Activated CD8-positive, alpha-beta memory T cell treated with anti-CD3 and anti-CD28 coated beads for 48 hours (primary cell): ENCODE data around the gene MACROD1.
"Not testable (repeated sequence)": the region's sequence is repeated elsewhere in the genome, so short reads cannot be mapped to it uniquely, and the experiment has no call there.

Experiments
- DNase-seq, 3 experiments: peaks; one replicate each; pipeline ENCODE4 v3.0.0-alpha.2; 2020; ENCODE audit warnings: low read depth in 2 of 3, low spot score in 2 of 3

Gene MACROD1

DNA sequence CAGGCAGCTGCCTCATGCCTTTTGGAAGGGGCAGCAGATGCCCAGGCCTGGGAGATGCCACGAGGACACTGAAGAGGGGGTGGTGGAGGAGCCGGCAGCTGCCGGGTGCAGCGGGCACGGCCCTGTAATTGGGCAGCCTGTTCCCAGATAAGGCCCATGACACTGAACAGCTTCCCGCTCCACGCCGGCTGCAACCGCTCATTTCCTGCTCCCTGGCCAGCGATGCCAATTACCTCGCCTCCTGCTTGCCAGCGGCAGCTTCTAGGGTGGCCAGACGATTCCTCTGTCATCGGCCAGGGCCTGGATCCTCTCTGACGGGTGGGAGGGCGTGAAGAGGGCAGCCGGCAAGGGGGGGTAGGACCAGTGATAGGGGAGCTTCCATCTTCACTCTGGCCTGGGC, 107.4 kb downstream of the MACROD1 start:
- DNase-seq, result no peak

DNA sequence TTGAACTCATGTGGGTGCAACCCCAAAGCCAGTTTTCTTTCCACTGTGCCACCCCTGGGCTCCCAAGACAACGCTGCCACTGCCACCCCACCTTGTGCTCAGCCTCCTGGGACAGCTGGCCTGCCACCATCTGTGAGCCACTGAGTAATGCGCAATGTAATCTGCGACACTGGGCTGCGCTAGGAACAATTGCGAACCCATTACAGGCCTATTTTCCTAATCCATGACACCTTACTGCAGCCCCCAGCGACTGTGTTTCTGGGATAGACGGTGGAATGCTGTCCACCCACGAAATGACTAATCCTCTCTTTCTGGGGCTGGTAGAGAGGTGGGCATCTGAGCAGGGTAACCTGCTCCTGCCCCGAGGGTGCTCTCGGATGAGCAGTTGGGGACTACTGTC, 108.0 kb downstream of the MACROD1 start:
- DNase-seq, result no peak

- no peak for DNase-seq
These were observed 109.1 kb downstream of the MACROD1 start for GRCh38 chr11:64056861-64057260.

DNA sequence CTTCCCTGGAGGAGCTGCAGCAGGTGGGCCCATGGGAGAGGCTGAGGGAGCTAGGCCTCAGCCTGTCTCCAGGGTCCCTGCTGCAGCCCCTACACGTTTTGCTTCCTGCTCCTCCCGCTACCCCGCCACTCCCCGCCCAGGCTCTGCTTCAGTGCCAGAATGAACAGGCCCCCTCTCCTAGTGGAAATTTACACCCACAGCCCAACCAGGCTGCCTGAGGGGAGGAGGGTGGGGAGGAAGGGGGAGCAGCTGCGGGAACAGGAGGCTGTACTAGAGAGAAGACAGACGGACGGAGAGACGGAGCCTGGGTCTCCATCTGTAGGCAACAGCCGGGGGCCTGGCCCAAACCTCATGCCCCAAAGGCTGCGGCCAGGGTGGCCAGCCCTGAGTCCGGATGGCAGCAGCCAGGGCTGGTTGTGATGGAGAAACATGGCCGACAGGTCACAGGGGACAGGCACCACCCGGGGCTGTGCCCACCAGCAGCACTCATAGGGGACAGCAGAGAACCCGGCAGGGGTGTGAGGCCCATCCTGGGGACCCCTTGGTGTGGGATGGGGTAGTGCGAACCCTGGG, 109.6 kb downstream of the MACROD1 start:
- DNase-seq, result no peak

- no peak for DNase-seq
These were observed 110.8 kb downstream of the MACROD1 start for GRCh38 chr11:64055077-64055476.

DNA sequence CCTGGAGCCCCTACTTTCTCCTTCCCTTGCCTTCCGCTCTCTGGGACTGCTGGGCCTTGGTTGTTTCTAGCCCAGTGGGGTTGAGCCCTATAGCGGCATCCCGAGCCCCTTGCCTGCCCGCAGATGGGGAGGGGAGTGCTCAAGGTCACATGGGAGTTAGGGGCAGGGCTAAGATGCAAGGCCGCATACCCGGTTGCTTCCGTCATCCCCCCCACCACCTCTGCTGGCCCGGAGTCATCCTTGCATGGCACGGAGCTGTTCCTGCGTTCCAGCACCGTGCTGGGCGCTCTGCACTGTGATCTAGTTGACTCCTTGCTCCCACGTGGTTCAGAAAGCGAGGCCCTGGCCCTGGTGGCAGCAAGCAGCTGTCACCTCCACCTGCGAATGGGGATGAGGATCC, 112.2 kb downstream of the MACROD1 start:
- DNase-seq, result no peak

- DNase-seq, result no peak
These were observed 112.8 kb downstream of the MACROD1 start for GRCh38 chr11:64052938-64053622.

DNA sequence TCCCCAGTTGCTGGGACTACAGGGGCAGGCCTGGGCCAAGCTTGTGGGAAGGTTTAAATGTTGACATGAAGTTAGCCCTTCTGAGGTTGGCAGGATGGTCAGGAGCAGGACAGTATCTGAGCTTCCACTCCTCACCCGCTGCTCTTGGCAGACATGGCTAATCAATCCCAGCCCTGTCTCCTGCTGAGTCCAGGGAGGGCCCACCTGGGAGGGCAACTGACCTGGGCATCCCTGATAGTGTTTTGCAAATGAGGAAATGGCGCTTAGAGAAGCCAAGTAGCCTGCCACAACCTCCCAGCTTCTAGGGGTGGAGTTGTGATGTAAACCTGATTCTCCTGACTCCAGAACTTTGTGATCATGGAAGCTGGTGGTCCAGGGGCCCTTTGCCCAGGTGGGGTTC, 113.5 kb downstream of the MACROD1 start:
- no peak for DNase-seq

DNA sequence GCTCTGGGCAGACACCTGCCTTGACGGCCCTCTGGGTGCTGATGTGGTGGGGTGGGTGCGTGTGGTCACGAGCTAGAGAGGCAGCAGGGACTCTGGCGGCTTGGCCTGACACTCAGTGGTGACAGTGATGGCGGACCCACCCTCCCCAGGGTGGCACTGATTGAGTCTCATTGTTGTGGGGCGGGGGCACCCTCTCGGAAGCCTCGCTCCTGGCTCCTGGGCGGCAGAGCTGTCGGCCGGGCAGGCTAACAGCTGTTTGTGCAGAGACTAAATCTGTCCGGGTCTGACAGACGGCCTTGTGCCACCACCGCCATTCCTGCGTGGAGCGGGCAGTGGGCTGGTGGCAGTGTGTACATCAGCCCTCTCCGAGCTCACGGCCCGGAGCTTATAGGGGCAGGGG, 114.6 kb downstream of the MACROD1 start:
- DNase-seq, result no peak

GRCh38 chr11:64049509-64049908, 116.4 kb downstream of the MACROD1 start:
- DNase-seq, result no peak

GRCh38 chr11:64048042-64048854, 117.7 kb downstream of the MACROD1 start:
- DNase-seq, result no peak

DNA sequence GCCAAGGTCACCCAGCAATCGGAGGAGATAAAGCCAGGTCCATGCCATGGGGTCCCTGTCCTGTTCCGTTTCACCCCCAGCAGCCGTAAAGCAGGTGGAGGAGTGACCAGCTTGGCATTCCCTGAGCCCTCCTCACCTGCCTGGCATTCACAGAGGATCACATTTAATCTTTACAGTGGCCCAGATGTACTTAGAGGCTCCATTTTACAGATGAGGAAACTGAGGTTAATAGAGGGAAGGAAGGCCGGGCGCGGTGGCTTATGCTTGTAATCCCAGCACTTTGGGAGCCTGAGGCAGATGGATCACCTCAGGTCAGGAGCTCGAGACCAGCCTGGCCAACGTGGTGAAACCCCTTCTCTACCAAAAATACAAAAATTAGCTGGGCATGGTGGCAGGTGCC, 118.5 kb downstream of the MACROD1 start:
- not testable (repeated sequence) for DNase-seq

DNA sequence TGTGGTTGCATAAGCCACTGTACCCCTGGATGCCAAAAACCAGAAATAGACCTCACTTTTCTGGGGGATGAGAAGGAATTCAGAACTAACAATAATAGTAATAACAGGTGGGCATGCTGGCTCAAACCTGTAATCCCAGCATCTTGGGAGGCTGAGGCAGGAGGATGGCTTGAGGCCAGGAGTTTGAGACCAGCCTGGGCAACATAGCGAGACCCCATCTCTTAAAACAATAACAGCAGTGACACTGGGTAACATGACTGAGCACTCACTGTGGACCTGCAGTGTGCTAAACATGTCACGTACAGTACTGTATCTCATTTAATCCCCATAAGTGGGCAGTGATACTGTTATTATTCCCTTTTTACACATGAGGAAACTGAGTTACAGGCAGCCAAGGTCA, 120.2 kb downstream of the MACROD1 start:
- no peak for DNase-seq

DNA sequence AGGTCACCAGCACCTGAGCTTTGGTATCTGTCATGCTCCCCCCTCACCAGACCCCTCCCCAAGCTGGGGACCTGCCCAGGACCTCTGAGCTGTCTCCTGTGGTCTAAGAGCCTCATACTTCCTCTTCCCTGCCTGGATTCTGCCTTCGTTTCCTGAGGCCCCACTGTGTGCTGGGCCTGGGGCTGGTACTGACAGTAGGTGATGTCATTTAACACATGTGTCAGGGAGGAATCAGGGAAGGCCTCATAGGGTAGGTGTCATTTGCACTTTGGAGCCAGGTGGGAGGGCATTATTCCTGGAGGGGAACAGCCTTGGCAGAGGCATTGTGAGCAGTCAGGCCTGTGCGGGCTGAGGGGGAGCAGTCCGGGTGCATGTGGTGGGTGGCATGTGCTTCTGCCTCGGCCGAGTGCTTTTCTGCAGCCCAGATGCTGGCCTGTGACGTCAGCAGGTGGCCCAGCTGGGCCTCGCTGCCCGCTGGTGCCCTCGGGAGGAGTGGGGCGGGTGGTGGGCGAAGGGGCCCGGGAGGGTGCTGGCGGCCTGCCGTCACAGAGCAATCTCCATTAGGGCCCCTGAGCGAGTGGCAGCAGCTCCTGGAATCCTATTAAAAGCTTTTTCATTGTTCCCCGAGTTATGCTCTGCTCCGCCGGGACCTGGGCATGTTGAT, 121.1 kb downstream of the MACROD1 start:
- no peak for DNase-seq

DNA sequence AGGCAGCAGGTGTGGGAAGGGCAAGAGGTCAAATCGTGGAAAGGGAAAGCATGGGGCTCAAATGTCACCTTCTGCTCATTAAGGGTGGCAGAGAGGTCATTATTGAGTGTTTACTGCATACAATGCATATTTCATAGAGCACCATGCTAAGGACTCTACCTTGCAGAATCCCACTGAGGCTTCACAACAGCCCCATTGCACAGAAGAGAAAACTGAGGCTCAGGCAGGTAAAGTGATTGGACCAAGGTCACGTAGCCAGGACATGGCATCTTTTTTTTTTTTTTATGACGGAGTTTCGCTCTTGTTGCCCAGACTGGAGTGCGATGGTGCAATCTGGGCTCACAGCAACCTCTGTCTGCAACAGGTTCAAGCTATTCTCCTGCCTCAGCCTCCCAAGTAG, 122.4 kb downstream of the MACROD1 start:
- DNase-seq, result no peak

DNA sequence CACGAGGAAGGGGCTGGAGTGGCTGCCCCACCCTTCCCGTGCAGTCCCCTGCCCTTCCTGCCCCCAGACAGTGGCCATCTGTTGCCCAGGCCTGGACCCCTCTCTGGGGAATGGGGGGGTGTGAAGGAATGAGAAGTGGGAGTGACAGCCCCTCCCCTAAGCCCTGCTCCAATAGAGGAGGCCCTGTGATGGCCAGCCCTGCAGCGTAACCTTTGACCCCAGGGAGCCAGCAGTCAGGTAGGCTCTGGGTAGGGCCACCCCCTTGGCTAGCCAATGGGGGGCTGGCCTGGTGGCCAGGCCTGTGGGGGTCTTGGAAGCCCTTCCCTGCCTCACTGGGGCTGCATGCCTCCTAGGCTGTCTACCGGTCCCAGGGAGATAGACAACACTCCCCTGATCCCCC, 123.6 kb downstream of the MACROD1 start:
- no peak for DNase-seq

DNA sequence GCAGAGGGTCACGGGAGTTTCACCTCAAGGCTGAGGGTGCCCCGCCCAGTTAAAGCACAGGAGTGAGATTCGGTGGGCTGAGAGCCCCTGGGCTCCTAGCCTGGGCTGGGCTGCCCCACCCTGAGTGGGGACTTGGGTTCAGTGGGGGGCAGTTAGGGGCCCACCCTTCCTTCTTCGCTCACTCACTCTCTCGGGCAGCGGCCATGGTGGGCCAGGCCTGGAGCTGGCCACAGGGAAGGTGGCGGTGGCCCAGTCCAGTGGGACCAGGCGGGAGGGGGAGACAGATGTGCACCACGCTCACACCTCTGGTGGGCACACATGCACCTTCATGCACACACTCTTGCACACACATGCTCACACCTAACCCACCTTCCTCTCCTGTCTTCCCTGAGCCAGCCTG, 124.1 kb downstream of the MACROD1 start:
- DNase-seq, result no peak

- no peak for DNase-seq
These were observed 125.1 kb downstream of the MACROD1 start for GRCh38 chr11:64040684-64041322.

DNA sequence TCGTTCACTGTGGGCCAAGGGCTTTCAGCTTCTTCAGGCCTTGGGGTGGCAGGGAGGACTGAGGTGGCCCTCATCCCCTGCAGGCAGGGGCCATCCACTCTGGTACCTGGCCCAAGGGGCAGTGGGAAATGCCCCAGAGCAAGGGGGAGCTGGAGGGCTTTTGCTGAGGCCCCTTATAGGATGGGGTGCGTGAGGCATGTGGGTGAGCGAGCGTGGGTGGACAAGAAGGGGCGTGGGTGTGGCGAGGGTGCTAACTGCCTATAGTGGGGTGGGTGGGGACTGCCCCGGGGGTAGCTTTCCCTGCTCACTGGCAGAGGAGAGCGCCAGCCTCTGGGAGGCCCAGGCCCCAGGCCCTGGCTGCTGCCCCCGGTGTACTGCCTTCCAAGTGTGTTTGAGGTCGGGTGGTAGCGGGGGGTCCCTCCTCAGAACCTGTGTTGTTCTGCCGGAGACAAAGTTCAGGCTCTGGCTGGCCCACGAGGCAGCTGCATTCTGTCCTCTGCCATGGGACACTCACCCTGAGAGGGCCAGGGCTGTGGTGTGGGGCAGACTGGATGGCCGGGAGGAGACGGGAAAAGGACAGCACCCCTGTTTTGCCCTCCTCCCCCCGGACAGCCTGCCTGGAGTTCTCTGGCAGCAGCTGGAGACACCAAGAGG, 126.8 kb downstream of the MACROD1 start:
- DNase-seq, result no peak

GRCh38 chr11:64038500-64038899, 127.4 kb downstream of the MACROD1 start:
- DNase-seq, result no peak
